GM19395 (cell line): ENCODE data around the gene CEBPB.
"Not testable (repeated sequence)": the region's sequence is repeated elsewhere in the genome, so short reads cannot be mapped to it uniquely, and the experiment has no call there.

Experiments
- ATAC-seq: cut with Tn5 transposase; IDR thresholded peaks from one replicate; pipeline ENCODE4 v1.9.1; 2021; ENCODE audit warnings: mild to moderate bottlenecking, moderate library complexity; ENCODE audit not compliant: unreplicated experiment

CEBPB gene

DNA sequence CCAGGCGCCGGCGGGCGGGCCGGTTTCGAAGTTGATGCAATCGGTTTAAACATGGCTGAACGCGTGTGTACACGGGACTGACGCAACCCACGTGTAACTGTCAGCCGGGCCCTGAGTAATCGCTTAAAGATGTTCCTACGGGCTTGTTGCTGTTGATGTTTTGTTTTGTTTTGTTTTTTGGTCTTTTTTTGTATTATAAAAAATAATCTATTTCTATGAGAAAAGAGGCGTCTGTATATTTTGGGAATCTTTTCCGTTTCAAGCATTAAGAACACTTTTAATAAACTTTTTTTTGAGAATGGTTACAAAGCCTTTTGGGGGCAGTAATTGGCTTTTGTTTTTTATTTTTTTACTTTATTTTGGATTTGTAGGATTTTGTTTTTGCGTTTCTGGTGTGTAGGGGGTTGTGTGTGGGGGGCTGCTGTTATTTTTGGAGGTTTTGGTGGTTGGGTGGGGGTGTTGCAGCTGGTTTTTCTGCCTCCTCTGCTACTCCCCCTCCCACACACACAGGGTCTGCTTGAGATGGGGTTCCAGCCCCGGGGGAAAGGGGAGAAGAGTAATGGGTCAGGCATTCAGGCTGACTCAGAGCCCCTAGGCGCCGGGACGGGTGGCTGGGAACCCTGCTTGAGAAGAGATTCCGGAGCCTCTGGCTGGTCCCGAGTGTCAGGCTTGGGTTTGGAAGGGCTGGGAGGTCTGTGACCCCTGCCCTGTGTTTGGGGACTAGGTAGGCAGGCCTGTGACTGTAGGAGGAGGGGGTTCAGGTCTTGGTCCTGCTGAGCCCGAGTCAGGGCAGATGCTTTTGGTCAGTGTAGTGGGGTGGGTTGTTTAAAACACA, 2.0 kb downstream of the CEBPB start:
- ATAC-seq, result no peak

DNA sequence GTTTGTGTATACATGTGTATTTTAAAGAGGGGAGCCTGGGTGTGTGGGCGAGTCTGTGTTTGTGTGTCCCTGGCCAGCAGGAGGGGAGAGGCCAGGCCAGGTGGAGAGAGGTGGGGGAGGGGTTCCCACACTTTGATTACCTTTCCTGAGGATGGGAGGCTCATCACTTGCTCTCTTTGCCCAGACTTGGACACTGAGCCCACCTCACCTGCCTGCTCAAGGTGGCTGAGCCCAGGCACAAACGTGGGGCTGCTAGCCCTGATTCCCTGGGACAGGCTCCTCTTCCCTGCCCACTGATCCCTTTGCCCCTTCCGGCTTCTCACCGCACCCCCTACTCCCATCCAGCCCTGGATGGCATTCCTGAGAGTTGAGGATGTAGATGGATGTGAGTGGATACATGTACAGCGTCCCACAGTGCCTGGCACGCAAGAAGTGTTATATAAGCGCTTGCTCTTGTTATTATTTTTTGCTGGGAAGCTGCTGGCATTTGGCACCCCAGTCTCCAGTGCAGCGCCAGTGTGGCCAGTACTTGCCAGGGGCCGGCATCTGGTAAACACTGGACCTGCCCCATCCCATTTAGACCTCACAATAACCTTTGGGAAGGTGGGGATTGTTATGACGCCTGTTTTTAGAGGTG, 2.7 kb downstream of the CEBPB start:
- ATAC-seq, result no peak

DNA sequence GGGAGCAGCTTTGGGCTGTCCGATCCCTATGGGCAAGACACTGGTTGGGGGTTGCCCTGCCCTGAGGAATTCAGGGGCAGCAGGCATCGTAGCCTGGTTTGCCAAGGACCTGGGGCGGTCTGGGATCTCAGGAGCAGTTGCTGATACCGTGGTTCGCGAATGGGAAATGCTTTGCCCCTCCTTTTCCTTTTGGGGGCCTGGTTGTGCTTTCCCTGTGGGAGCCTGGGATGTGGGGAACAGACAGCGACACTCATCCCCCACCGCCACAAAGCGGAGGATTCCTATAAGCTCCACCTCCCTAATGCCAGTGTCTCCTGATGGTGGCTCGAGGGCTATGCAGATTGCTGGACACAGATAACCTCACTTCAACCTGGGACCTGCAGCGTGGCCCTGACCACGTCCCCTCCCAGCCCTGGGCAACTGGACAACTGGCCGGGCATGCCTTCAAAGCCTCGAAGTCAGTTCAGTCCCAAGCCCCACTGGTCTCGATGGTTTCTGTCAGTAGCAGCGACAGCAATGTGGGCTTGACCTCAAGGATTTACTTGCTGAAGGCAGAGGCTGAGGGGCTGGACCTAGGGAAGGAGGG, 3.3 kb downstream of the CEBPB start:
- ATAC-seq, result no peak

DNA sequence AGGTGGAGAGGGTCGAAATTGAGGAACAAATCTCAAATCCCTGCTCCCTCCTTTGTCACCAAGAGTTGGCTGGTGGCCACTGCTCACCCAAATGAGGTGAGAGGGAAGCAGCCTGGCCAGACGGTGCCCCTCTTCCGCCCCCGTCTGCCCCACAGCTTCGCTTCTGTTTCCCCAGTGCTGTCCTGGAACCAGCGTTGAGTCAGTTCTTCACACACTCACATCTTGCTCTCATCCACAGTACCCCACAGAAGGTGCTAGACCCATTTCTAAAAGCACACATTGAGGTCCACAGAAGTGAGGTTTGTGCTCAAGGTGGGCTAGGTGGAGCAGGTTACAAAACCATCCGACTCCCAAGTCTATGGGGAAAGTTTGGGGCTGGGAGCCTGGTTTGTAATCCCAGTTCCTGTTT, 3.8 kb downstream of the CEBPB start:
- no peak for ATAC-seq

DNA sequence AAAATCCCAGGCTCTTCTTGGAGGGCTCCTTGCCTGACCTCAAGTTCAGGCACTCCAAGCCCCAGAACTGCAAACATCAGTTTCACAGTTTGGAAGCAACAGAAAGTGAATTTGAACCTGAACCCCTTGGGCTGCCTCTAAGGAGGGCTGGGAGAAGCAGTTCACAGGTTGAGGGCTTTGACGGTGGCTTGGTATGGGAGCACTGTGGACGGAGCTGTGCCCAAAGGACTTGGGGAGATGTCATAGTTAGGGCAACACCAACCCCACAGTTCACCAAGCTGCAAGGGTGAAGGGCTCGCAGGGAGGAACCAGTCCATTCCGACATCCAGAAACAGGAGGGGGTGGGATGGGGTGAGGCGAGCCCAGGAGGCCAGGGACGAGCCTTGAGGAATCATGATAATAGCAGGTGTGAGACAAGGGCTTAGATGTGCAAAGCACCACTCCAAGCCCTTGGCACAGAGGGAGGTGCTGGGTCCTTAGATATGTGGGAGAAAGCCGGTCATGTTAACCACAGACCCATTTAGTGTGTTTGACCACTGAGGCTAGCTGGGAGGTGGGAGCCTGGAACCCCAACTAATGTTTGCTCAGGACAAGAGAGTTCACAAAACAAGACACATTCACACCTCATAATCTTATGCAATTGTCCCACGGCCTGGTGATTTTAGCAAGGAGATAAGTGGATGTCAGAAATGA, 4.3 kb downstream of the CEBPB start:
- ATAC-seq, result no peak

DNA sequence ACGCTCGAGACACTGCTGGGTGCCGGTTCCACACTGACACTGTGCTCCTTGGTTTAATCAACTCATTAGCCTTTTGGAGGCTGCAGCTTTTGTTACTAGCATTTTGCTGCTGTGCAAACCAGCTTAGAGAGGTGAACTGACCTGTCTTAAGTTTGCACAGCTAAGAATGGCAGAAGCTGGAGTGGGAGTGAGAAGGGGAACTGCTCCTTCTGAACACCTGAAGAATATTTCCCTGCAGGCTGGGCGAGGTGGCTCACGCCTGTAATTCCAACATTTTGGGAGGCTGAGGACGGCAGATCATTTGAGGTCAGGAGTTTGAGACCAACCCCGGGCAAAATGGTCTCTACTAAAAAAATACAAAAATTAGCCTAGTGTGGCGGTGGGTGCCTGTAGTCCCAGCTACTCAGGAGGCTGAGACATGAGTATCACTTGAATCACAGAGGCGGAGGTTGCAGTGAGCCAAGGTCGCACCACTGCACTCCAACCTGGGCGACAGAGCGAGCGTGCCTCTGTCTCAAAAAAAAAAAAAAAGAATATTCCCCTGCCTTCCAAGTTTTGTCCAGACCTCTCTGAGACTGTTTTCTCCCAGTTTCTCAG, 5.0 kb downstream of the CEBPB start:
- no peak for ATAC-seq

DNA sequence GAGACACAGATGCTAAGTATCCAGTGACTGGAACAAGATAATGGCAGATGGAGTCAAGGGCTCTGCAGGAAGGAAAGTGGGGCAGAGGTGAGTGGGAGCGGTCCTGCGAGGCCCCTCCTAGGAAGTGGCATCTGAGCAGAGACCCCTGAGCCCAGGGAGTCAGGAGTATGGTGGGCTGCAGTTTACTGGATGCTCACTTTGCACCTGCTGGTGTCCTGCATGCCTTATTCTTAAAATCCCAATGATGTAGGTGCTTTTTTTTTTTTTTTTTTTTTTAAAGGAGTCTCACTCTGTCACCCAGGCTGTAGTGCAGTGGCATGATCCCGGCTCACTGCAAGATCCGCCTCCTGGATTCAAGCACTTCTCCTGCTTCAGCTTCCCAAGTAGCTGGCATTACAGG, 5.6 kb downstream of the CEBPB start:
- ATAC-seq, result no peak

DNA sequence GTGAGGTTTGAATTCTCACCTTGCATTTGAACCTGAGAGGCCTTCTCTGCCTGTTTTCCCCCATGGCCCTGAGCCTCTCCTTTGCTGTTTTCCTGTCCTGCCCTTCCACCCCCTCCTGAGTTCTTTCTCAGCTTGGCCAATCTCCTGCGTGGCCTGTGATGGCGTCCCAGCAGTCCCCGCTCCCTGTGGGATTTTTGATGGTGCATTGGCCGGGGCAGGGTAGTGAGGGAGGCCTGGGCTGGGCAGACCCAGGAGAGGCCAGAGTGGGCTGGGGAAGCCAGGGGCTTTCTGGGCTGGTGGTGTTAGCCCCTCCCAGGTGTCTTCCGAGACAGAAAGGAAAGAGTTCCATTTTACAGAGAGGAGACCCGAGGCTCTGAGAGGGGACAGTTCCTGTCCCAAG, 6.3 kb downstream of the CEBPB start:
- ATAC-seq, result no peak

DNA sequence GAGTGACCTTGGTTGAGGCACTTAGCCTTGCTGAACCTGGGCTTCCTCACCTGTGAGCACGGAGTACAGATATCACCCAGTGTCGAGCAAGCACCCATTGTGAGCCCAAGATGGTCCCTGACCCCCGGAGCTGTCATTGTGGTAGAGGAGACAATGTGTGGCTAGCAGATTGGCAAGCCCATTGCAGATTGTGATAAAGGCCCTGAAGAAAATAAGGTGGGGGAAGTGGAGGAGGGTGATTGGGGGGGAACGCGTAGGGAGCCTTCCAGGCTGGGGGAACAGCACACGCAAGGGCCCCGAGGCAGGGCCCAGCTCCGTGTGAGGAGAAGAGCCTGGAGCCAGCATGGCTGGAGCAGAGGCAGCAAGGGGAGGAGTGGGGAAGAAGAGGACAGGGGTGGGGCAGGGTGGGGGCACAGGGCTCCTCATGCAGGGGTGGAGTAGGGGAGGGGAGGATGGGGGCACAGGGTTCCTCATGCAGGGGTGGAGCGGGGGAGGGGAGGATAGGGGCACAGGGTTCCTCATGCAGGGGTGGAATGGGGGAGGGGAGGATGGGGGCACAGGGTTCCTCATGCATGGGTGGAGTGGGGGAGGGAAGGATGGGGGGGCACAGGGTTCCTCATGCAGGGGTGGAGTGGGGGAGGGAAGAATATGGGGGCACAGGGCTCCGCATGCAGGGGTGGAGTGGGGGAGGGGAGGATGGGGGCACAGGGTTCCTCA, 7.0 kb downstream of the CEBPB start:
- no peak for ATAC-seq

DNA sequence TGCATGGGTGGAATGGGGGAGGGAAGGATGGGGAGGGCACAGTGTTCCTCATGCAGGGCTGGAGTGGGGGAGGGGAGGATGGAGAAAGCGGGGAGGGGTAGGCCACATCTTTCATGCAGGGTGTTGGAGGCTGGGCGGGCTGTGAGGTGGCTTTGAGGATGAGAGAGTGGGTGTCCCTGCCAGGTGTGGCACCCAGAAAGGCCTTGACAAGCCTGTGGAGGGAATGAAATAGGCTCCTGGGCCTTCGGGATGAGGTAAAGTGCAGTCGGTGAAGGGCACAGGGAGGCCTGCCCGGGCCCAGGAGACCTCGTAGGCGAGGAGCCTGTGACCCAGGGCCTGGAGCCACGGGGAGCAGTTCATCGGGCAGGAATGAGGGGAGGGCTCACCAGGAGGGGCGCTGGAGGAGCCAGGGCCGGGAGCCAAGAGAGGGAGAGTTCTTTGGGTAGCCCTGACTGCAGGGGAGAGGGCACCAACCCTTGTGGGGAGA, 7.6 kb downstream of the CEBPB start:
- no peak for ATAC-seq

DNA sequence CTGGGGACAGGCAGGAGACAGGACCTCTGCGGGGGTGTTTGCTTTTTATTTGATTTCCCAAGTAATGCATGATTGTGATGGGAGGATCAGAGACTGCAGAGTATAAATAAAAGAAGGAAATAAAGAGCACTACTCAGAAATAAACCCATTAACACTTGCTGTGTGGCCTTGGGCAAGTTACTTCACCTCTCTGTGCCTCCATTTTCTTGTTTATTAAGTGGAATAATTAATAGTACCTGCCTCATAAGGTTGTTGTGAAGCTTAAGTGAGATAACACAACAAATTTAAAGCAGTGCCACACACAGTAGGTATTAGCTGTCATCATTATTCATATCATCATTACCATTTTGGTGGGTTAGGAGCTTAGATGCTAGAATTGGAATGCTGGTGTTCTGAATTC, 8.1 kb downstream of the CEBPB start:
- ATAC-seq, result no peak

DNA sequence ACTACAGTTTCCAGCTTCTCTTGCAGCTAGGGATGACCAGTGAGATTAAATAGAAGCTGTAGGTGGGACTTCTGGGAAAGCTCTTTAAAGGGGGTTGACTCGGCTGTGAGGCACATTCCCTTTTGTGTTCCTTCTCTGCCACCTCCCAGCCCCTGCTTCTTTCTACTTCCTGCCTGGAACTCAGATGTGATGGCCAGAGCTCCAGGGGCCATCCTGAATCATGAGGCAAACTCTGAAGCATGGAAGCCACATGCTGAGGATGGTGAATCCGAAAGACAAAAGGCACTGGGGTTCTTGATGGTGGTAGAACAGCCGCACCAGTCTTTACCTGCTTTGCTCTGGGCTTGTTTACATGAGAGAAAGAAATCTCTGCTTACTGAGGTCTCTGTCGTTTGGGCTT, 9.1 kb downstream of the CEBPB start:
- no peak for ATAC-seq

DNA sequence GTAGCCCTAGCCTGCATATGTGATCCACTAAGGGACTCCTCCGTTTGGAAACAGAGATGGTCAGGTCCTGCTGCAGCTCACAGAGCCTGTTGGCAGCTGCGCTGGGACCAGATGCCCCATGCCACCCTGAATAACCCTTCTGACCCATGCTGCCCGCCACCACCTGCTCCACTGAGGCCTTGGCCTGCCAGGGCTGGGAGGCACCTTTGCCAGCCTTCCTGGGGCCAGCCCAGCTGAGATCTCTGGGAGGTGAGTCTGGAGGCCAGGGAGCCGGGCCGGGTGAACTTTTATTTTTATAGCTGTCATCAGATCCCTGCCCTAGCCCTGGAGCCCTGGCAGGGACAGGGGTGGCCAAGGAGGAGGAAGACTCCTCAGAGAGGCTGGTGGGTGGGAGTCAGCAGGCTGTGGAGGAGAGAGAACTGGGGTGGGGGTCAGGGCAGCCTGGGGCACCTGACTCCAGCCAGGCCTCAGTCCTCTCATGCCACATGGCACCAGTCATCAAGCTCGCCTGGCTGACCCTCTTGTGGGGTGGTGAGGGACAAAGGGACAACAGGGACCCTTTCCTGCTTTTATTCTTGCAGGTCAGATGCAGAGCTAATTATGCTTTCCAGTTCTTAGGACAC, 10.0 kb downstream of the CEBPB start:
- ATAC-seq, result no peak

DNA sequence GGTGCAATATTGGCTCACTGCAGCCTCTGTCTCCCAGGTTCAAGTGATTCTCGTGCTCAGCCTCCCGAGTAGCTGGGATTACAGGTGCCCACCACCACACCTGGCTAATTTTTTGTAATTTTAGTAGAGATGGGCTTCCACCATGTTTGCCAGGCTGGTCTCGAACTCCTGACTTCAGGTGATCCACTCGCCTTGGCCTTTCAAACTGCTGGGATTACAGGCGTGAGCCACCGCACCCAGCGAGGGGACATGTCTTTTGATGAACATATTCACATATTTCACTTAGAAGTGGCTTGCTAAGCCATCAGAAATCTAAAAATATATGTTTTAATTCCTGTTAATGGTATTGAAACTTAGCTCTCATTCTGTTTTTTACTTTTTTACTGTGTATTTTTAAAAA, 11.1 kb downstream of the CEBPB start:
- not testable (repeated sequence) for ATAC-seq

DNA sequence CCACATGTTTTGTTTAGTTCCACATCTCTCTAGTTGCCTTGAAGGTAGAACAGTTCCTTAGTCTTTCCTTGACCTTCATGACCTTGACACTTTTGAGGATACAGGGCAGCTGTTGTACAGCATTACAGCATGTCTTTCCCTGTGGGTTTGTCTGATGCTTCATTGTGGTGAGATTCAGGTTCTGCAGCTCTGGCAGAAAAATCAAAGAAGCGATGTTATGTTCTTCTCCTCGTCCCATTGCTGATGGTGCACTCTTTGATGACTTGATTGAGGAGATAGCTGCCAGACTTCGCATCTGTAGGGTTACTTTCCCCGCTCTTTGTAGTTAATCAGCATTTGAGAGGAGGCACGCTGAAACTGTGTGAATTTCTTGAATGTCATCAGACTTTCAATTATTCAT, 12.0 kb downstream of the CEBPB start:
- ATAC-seq, result no peak

DNA sequence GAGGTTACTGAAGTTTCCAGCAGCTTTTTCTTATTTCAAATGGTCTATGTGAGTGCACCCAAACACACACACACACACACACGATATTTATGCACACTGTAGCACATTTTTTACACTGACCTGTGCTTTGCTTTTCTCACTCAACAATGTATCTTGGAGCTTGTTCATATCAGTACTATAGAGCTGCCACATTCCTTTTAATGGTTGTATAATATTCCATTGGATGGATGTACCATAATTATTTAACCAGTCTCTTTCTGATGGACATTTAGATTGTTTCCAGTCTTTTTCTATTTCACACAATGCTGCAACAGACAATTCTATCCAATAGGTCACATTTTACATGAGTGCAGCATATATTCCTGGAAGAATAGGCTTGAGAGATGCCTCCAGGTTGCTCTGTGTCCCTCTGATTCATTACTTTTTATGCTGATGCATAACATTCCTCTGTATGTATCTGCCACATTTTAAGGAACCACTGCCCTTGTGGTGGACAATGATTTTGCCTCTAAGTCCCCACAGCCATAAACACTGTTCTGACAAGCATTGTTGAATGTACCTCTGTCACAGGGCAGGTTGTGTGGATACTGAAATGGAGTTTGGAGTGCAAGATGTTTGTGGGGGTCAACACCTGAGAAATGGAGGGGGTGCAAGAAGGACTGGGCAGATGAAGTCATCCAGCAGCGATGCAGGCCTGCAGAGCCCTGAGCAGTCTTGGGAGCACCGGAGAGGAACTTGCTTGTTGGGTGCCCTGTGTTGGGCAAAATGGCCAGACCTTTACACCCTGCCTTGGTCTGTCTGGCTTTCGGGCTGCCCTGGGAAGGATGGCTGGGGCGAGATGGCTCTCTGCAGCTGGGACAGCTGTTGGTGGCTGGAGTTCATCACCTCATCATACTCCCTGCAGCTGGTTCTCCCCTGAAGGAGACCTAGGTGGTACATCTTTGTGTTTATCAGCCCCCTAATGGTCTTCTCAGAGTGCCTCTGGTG, 13.6 kb downstream of the CEBPB start:
- no peak for ATAC-seq

DNA sequence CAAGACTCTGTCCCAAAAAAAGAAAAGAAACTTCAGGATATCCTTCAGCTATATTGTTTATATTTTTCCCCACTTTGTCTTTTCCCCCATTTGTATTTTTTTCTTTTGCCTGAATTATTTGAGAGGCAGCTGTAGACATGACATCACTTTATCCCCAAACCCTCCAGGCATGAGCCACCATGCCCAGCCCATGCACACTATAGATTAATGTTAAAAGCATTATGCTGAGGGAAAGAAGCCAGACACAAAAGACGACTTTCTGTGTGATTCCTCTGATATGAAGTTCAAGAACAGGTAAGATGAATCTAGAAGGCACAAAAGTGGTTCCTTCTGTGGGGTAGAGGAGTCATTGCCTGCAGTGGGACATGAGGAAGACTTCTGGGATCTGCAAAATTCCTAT, 16.4 kb downstream of the CEBPB start:
- ATAC-seq, result no peak

DNA sequence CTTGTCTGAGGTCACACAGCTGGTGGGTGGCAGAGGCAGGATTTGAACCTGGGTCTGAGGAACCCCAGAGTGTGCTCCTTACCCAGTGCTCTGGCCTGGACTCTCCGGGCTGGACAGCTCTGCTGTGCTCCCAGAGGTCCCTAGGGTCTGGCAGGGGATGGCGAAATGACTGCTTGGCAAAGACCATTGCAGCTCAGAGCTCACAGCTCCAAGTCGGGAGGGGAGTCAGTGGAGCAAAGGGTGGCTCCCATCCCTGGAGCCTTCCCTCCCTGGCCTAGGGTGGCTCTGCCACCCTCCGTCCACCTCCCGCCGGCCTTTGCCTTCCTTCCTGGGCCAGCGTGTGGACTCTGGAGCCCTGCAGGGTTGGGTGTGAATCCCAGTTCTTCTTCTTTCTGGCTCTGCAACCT, 17.5 kb downstream of the CEBPB start:
- ATAC-seq, result no peak

DNA sequence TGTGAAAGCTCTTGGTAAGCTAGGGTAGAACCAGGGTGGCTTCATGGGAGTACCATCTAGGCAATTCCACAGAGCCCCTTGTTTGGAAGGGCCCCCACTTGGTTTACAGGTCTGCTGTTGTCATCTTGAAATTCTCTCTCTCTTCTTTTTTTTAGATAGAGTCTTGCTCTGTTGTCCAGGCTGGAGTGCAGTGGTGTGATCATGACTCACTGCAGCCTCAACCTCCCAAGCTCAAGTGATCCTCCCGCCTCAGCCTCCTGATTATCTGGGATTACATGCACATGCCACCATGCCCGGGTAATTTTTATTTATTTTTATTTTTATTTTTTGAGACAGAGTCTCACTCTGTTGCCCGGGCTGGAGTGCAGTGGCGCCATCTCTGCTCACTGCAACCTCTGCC, 18.2 kb downstream of the CEBPB start:
- not testable (repeated sequence) for ATAC-seq
